Lung (tissue), 12 donors: ENCODE data around the gene RXFP2. TPM values are rescaled to one million over a fixed set of nuclear protein-coding genes. Genes with fewer than 3 reads are reported as not detected.

ENCODE experiments used
- ATAC-seq: fragments of 200-7000 bp; cut with Tn5 transposase; one replicate; pipeline ENCODE4 v1.9.1; 2020; ENCODE audit warnings: moderate number of reproducible peaks; ENCODE audit not compliant: insufficient read depth, low FRiP score
- DNase-seq, 3 donors: peaks; one replicate each; pipeline ENCODE4 v3.0.0-alpha.2; 2013 to 2017
- H3K27ac ChIP-seq, 2 donors: one replicate each; pipeline ENCODE4 v1.5.1; 2013; ENCODE audit warnings: mild to moderate bottlenecking in 2 of 2, moderate library complexity in 2 of 2, control low read depth in 1 of 2, inconsistent platforms in 1 of 2, low read depth in 1 of 2, low read length in 1 of 2
- H3K27me3 ChIP-seq, 3 donors: one replicate each; pipeline ENCODE4 v1.5.1; 2013; ENCODE audit warnings: low read length in 2 of 3; ENCODE audit not compliant: control insufficient read depth in 3 of 3, insufficient read depth in 3 of 3
- H3K36me3 ChIP-seq, 4 donors: one replicate each; pipeline ENCODE4 v1.5.1; 2013; ENCODE audit warnings: low read length in 4 of 4, mild to moderate bottlenecking in 1 of 4, moderate library complexity in 1 of 4; ENCODE audit not compliant: control insufficient read depth in 4 of 4, insufficient read depth in 4 of 4
- H3K4me1 ChIP-seq, 5 donors: one replicate each; pipeline ENCODE4 v1.5.1; 2013; ENCODE audit warnings: low read length in 5 of 5, mild to moderate bottlenecking in 2 of 5, moderate library complexity in 1 of 5; ENCODE audit not compliant: control insufficient read depth in 5 of 5, insufficient read depth in 5 of 5
- H3K4me3 ChIP-seq: one replicate; pipeline ENCODE4 v1.5.1; 2013; ENCODE audit warnings: mild to moderate bottlenecking, control low read depth, moderate library complexity
- H3K9ac ChIP-seq, 2 donors: one replicate each; pipeline ENCODE4 v1.5.1; 2013; ENCODE audit warnings: low read length in 2 of 2, control low read depth in 1 of 2; ENCODE audit not compliant: insufficient read depth in 1 of 2
- H3K9me3 ChIP-seq, 4 donors: one replicate each; pipeline ENCODE4 v1.5.1; 2013; ENCODE audit warnings: low read length in 3 of 4, mild to moderate bottlenecking in 1 of 4, moderate library complexity in 1 of 4; ENCODE audit not compliant: control insufficient read depth in 4 of 4, insufficient read depth in 3 of 4
- CTCF ChIP-seq: IDR thresholded peaks from 2 replicates; pipeline ENCODE4 v1.5.1; 2012; ENCODE audit warnings: mild to moderate bottlenecking; ENCODE audit errors: control extremely low read depth, extremely low read depth
- WGBS, 2 donors: extraction: QIAGEN DNeasy Blood & Tissue Kit; methylation state at CpG; one replicate each; pipeline ENCODE4 v1.1.7; 2013; 5-methylcytosine and 5-hydroxymethylcytosine counted together
- polyA plus RNA-seq, 2 donors: library from polyadenylated mRNA; stranded (reverse); fragments of 200-250 nt; gene quantifications; one replicate each; pipeline ENCODE4 v1.2.1, GENCODE V29; 2013
- total RNA-seq, 2 donors: library from RNA; depleted of rRNA in 1 of 2; stranded (reverse); fragments of >200 nt in 1 of 2; gene quantifications; one replicate each; pipeline ENCODE4 v1.2.1, GENCODE V29; 2014 to 2021
- donor health status: control.
- donor health status: control.
- donor health status: Bipolar disorder and iron deficiency.
- donor health status: healthy.
- donor health status: DM: yes; HTN: yes; CAD: no.

Gene RXFP2
- total and polyA plus RNA-seq, 4 donors = not detected

GRCh38 chr13:31846182-31846938 lies 107.0 kb downstream of the RXFP2 start:
- Histone ChIP-seq H3K9ac (peak overlapping the region; percentile 4 to 62), H3K4me3 (peak overlapping the region; percentile 84), H3K36me3 (no peaks in the 10 kb centered on the region), H3K9me3 (no peaks in the 10 kb centered on the region), H3K4me1 (peaks cover 3 to 9% (median 6%) of the 10 kb centered on the region in 5 donors), H3K27me3 (peaks cover 0 to 40% (median 15%) of the 10 kb centered on the region in 3 donors), H3K27ac (peak overlapping the region; percentile 87 to 92)
- WGBS, 2 donors = 0% methylated on average over 55 to 74 of the region's 74 CpGs
- DNase-seq (peak; percentile 90 to 96 (median 92)), ATAC-seq (peak; percentile 99)
- TF ChIP-seq CTCF = no peak

GRCh38 chr13:31846961-31847752 lies 107.8 kb downstream of the RXFP2 start:
- ATAC-seq = peak; percentile 10
- DNase-seq = peak in 1 of 3 donors; percentile 23
- H3K4me1 ChIP-seq = peaks cover 3 to 9% (median 6%) of the 10 kb centered on the region in 5 donors
- H3K27me3 ChIP-seq = peaks cover 0 to 40% (median 15%) of the 10 kb centered on the region in 3 donors
- H3K9ac ChIP-seq = peak overlapping the region in 1 of 2 donors; percentile 9
- WGBS, 2 donors = 7 to 9% methylated on average over 24 to 34 of the region's 34 CpGs
- no peaks in the 10 kb centered on the region for H3K9me3 ChIP-seq
- H3K36me3 ChIP-seq = no peaks in the 10 kb centered on the region
- H3K4me3 ChIP-seq = peak overlapping the region; percentile 84
- TF ChIP-seq CTCF = no peak
- peak overlapping the region; percentile 87 to 92 for H3K27ac ChIP-seq

- Histone ChIP-seq H3K9ac (no peak overlapping the region), H3K4me1 (peaks cover 3 to 9% (median 6%) of the 10 kb centered on the region in 5 donors), H3K27me3 (peaks cover 0 to 29% (median 15%) of the 10 kb centered on the region in 3 donors), H3K36me3 (no peaks in the 10 kb centered on the region), H3K27ac (peak overlapping the region in 1 of 2 donors; percentile 5), H3K9me3 (no peaks in the 10 kb centered on the region), H3K4me3 (no peak overlapping the region)
- no peak for DNase-seq
- no peak for ATAC-seq
- no peak for TF ChIP-seq CTCF
- 89 to 94% methylated on average over 7 of the region's 7 CpGs for WGBS, 2 donors
Observed at GRCh38 chr13:31848621-31849020, 109.3 kb downstream of the RXFP2 start.
